ENCODE measurements around the gene ZNF189.
A peak's percentile ranks its signal among the peaks of the same experiment; 100 is the strongest.

The ZNF189 gene

DNA sequence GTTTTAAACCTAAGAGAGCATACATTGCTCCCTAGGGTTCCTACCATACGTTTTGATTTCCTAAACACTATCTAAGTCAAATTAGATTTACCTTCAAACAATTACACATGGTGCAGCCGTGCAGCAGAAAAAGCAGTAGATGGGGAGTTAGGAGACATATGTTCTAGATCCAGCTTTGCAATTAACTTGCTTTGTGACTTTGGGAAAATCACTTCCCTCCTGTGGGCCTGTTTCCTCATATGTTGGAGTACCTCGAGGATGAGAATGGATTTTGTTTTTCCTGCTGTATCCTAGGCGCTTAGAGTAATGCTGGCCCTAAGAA lies 944 bp upstream of the ZNF189 start:
- no peak for DNase-seq (ENCODE audit: low spot score in 2 of 2)
- H3K36me3 Mint-ChIP-seq, result peaks cover 66% of the 10 kb centered on the region

DNA sequence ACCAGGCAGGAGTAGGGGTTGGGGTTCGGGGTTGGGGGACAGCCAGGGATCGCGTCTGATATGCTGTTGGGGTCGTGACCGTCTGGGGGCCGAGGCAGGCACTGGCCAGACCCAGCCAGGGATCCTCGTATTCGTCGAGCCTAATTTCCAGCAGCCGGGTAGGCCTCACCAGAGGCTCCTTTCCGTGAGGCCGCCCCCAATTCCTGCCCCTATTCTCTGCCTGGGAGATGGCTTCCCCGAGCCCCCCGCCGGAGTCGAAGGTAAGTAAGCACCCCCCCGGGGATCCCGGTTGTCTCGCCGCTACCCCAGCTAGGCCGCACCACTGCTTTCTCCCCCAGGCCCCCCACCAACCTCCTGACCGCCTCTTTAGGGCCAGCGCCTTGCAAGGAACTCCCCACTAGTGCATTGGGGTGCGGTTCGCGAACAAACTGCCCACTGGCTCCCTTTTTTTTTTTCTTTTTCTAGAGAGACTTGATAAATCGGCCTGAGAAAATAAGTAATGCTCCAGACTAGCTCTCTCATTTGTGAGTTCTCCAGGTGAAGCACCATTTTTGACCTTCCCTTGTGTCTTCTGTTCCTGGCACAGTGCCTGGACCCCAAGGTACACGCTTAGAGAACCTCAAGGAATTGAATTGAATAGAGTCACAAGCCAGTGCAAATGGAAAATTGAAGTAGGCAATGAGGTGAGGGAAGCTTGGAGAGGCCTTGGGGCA lies 435 bp downstream of the ZNF189 start:
- Mint-ChIP-seq H3K9me3 (peaks cover 3% of the 10 kb centered on the region), H3K36me3 (peaks cover 74% of the 10 kb centered on the region), H3K4me1 (peaks cover 67% of the 10 kb centered on the region), H3K27ac (peak overlapping the region; percentile 96), H3K4me3 (peak overlapping the region; percentile 89)
- no peak for DNase-seq (ENCODE audit: low spot score in 2 of 2)
- no peak for ATAC-seq

More for the DNA sequence above, 944 bp upstream of the ZNF189 start:
- H3K4me1 Mint-ChIP-seq, result peaks cover 57% of the 10 kb centered on the region
- peak overlapping the region; percentile 96 for H3K27ac Mint-ChIP-seq
- H3K9me3 Mint-ChIP-seq, result no peaks in the 10 kb centered on the region
- ATAC-seq, result no peak
- H3K4me3 Mint-ChIP-seq, result peak overlapping the region; percentile 89

DNA sequence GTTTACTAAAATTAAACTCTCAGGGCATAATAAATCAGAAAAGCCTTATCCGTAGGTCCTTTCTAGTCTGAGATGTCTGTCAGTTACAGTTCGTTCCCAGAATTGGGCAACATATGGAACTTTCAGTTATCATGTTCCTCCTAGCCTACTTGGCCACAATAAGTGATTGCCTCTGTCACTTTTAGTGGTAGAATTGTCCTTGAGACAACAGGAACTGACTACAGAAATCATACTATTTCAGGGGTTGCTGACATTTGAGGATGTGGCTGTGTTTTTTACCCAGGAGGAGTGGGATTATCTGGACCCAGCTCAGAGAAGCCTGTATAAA lies 956 bp downstream of the ZNF189 start:
- Mint-ChIP-seq H3K36me3 (peaks cover 74% of the 10 kb centered on the region), H3K4me3 (peak overlapping the region; percentile 89), H3K27ac (peak overlapping the region; percentile 96), H3K9me3 (peaks cover 6% of the 10 kb centered on the region), H3K4me1 (peaks cover 62% of the 10 kb centered on the region)
- DNase-seq (ENCODE audit: low spot score in 2 of 2) (no peak), ATAC-seq (no peak)

GRCh38 chr9:101400120-101400519 lies 1.5 kb downstream of the ZNF189 start:
- Mint-ChIP-seq H3K9me3 (peaks cover 11% of the 10 kb centered on the region), H3K36me3 (peaks cover 74% of the 10 kb centered on the region), H3K4me1 (peaks cover 57% of the 10 kb centered on the region), H3K4me3 (peak overlapping the region; percentile 89), H3K27ac (peak overlapping the region; percentile 23)
- ATAC-seq (no peak), DNase-seq (ENCODE audit: low spot score in 2 of 2) (no peak)

GRCh38 chr9:101403516-101404285 lies 5.0 kb downstream of the ZNF189 start:
- Mint-ChIP-seq H3K9me3 (peaks cover 30% of the 10 kb centered on the region), H3K36me3 (peaks cover 91% of the 10 kb centered on the region), H3K4me1 (peaks cover 37% of the 10 kb centered on the region), H3K27ac (no peak overlapping the region), H3K4me3 (no peak overlapping the region)
- no peak for DNase-seq (ENCODE audit: low spot score in 2 of 2)
- no peak for ATAC-seq

DNA sequence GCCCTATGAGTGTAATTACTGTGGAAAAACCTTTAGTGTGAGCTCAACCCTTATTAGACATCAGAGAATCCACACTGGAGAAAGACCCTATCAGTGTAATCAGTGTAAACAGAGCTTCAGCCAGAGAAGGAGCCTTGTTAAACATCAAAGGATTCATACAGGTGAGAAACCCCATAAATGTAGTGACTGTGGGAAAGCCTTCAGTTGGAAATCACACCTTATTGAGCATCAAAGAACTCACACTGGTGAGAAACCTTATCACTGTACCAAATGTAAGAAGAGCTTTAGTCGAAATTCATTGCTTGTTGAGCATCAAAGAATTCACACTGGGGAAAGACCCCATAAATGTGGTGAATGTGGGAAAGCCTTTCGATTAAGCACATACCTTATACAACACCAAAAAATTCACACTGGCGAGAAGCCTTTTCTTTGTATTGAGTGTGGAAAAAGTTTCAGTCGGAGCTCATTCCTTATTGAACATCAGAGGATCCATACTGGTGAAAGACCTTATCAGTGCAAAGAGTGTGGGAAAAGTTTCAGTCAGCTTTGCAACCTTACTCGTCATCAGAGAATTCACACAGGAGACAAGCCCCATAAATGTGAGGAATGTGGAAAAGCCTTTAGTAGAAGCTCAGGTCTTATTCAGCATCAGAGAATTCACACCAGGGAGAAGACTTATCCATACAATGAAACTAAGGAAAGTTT lies 9.9 kb downstream of the ZNF189 start:
- ATAC-seq (no peak), DNase-seq (ENCODE audit: low spot score in 2 of 2) (no peak)
- Mint-ChIP-seq H3K9me3 (peaks cover 45% of the 10 kb centered on the region), H3K27ac (no peak overlapping the region), H3K36me3 (peaks cover 62% of the 10 kb centered on the region), H3K4me1 (peaks cover 5% of the 10 kb centered on the region), H3K4me3 (no peak overlapping the region)

DNA sequence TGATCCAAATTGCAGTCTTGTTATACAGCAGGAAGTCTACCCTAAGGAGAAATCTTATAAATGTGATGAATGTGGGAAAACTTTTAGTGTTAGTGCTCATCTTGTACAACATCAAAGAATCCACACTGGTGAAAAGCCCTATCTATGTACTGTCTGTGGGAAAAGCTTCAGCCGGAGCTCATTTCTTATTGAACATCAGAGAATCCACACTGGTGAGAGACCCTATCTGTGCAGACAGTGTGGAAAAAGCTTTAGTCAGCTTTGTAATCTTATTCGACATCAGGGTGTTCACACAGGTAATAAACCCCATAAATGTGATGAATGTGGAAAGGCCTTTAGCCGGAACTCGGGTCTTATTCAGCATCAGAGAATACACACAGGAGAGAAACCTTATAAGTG lies 10.4 kb downstream of the ZNF189 start:
- DNase-seq (ENCODE audit: low spot score in 2 of 2) (no peak), ATAC-seq (no peak)
- Mint-ChIP-seq H3K9me3 (peaks cover 45% of the 10 kb centered on the region), H3K4me1 (no peaks in the 10 kb centered on the region), H3K4me3 (no peak overlapping the region), H3K36me3 (peaks cover 59% of the 10 kb centered on the region), H3K27ac (no peak overlapping the region)

- Mint-ChIP-seq H3K4me1 (no peaks in the 10 kb centered on the region), H3K9me3 (peaks cover 38% of the 10 kb centered on the region), H3K36me3 (peaks cover 5% of the 10 kb centered on the region), H3K4me3 (no peak overlapping the region), H3K27ac (no peak overlapping the region)
- DNase-seq (ENCODE audit: low spot score in 2 of 2) (no peak), ATAC-seq (no peak)
Observed at GRCh38 chr9:101414839-101415238, 16.2 kb downstream of the ZNF189 start.

- ATAC-seq (no peak), DNase-seq (ENCODE audit: low spot score in 2 of 2) (no peak)
- no peaks in the 10 kb centered on the region for H3K4me1 Mint-ChIP-seq
- H3K36me3 Mint-ChIP-seq, result peaks cover 5% of the 10 kb centered on the region
- no peak overlapping the region for H3K27ac Mint-ChIP-seq
- no peak overlapping the region for H3K4me3 Mint-ChIP-seq
- H3K9me3 Mint-ChIP-seq, result peaks cover 38% of the 10 kb centered on the region
Observed at GRCh38 chr9:101415578-101415977, 16.9 kb downstream of the ZNF189 start.

- DNase-seq (ENCODE audit: low spot score in 2 of 2), result no peak
- Mint-ChIP-seq H3K4me3 (no peak overlapping the region), H3K36me3 (peaks cover 5% of the 10 kb centered on the region), H3K27ac (no peak overlapping the region), H3K4me1 (no peaks in the 10 kb centered on the region), H3K9me3 (peaks cover 34% of the 10 kb centered on the region)
- ATAC-seq, result no peak
Observed at GRCh38 chr9:101417389-101417788, 18.7 kb downstream of the ZNF189 start.

DNA sequence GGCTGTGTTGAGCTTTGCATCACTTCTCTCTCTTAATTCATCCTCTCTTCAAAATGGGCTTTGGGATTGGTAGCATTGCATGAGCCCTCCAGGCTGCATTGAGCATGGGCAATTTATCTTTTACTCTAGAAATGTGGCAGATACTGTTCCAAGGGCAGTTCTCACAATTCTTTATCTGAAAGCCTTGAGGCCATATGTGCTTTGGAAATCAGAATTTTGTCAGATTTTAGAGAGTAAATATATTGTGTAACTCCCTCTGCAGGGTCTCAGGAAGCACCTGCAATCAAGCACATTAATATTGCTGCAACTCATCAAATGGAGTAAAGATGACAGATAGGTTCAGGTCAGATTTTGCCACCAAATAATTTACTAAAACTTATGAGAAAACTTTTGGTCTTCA lies 19.3 kb downstream of the ZNF189 start:
- DNase-seq (ENCODE audit: low spot score in 2 of 2) (no peak), ATAC-seq (no peak)
- H3K27ac Mint-ChIP-seq, result no peak overlapping the region
- no peak overlapping the region for H3K4me3 Mint-ChIP-seq
- H3K36me3 Mint-ChIP-seq, result peaks cover 5% of the 10 kb centered on the region
- H3K9me3 Mint-ChIP-seq, result peaks cover 29% of the 10 kb centered on the region
- H3K4me1 Mint-ChIP-seq, result no peaks in the 10 kb centered on the region

GRCh38 chr9:101418518-101419430 lies 20.1 kb downstream of the ZNF189 start:
- DNase-seq (ENCODE audit: low spot score in 2 of 2) (no peak), ATAC-seq (no peak)
- Mint-ChIP-seq H3K4me3 (no peak overlapping the region), H3K9me3 (peaks cover 28% of the 10 kb centered on the region), H3K36me3 (peaks cover under 1% of the 10 kb centered on the region), H3K4me1 (no peaks in the 10 kb centered on the region), H3K27ac (no peak overlapping the region)

GRCh38 chr9:101419863-101420262 lies 21.2 kb downstream of the ZNF189 start:
- Mint-ChIP-seq H3K36me3 (no peaks in the 10 kb centered on the region), H3K4me1 (no peaks in the 10 kb centered on the region)

DNA sequence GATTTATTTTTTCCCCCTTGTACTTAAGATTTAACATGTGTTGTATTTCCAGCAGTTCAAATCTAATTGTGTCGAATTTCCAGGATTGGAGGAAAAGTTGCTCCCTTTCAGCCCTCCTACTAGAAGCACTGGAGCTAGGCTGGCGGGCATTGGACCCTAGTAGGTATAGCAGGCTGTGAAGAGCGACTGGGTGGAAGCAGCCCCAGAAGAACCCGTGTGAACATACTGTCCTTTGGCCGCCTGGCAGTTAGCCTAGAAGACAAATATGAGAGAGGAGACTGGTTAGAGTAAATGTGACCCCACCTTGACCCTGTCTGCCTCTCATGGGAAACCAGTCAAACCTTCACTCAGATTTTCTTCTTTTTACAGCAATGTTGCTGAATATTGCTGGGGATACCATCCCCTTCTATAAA lies 23.0 kb downstream of the ZNF189 start:
- H3K4me3 Mint-ChIP-seq, result no peak overlapping the region

More at GRCh38 chr9:101419863-101420262, 21.2 kb downstream of the ZNF189 start:
- peaks cover 24% of the 10 kb centered on the region for H3K9me3 Mint-ChIP-seq
- no peak for DNase-seq (ENCODE audit: low spot score in 2 of 2)
- no peak overlapping the region for H3K27ac Mint-ChIP-seq
- H3K4me3 Mint-ChIP-seq, result no peak overlapping the region
- ATAC-seq, result no peak

DNA sequence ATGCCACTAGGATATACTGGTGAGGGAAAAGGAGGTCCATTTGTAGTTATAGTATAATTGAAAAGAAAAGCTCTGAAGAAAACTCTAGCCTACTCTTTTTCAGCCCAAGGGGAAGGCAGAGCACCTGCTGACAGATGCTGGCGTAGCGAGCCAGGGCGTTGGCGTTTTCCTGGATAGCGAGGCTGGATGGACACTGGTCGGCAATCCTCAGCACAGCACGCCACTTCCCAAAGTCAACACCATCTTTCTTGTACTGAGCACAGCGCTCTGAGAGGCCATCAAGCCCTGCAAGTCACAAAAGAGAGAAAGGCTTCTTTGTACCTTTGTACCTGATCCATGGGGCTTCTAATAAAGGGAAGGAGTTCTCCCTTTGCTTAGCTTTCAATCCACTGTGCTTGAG lies 28.7 kb downstream of the ZNF189 start:
- no peak overlapping the region for H3K27ac Mint-ChIP-seq
- no peaks in the 10 kb centered on the region for H3K36me3 Mint-ChIP-seq
- no peak overlapping the region for H3K4me3 Mint-ChIP-seq
- no peaks in the 10 kb centered on the region for H3K4me1 Mint-ChIP-seq
- DNase-seq (ENCODE audit: low spot score in 2 of 2) (no peak), ATAC-seq (no peak)
- H3K9me3 Mint-ChIP-seq, result peaks cover 11% of the 10 kb centered on the region

More for the DNA sequence above, 23.0 kb downstream of the ZNF189 start:
- H3K9me3 Mint-ChIP-seq, result peaks cover 24% of the 10 kb centered on the region
- no peaks in the 10 kb centered on the region for H3K36me3 Mint-ChIP-seq
- ATAC-seq, result no peak
- H3K4me1 Mint-ChIP-seq, result no peaks in the 10 kb centered on the region
- H3K27ac Mint-ChIP-seq, result no peak overlapping the region
- DNase-seq (ENCODE audit: low spot score in 2 of 2), result no peak
